ENCODE results near the gene TLX2. TPM values are rescaled to one million over a fixed set of nuclear protein-coding genes. Genes with fewer than 3 reads are reported as not detected.

TLX2 gene
- total and polyA plus RNA-seq, 4 donors: not detected

DNA sequence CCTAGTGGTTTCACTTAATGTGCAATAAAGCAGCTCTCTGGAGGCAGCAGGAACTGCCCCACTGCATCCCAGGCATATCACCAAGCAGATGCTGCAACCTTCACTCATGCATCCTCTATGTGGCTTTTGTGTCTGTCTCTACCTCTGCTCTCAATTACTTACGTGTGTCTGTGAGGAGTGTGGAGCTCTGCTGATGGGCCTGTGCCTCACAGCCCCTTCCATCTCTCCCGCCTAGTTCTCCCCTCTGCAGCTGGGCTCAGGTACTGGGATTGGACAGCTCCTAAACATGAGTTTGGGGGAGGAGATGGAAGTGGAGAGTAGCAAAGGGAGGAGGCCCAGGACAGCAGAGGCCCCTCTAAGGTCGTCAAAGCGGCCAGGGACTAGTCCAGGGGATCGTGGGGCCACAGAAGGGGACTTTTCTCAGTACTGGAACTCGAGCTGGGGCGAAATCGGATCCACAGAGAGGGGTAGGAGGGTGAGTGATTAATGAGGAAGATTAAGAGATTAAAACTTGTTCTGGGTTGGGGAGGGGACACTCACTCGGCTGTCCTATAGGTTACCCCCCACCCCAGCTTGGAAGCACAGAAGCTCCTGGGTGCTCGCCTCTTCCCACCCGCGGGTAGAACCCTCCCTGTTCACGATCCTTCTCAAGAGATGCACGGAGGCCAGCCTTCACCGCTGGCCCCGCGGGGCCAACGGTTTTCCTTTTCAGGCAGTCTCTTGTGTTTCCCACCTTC, 12.7 kb upstream of the TLX2 start:
- H3K4me1 ChIP-seq (ENCODE audit: control insufficient read depth in 1 of 2, insufficient read depth in 2 of 2, low read length in 2 of 2): no peaks in the 10 kb centered on the region
- no peak overlapping the region for H3K4me3 ChIP-seq (ENCODE audit: low read length in 2 of 2)
- no peaks in the 10 kb centered on the region for H3K9me3 ChIP-seq (ENCODE audit: control insufficient read depth, low read length)
- H3K27me3 ChIP-seq (ENCODE audit: control insufficient read depth in 1 of 2, insufficient read depth in 2 of 2, low read length in 1 of 2): no peaks in the 10 kb centered on the region
- DNase-seq: no peak
- intact Hi-C loops (cut with DNase I): no loop called here
- 87 to 88% methylated on average over 18 of the region's 18 CpGs for WGBS, 2 donors
- no peak for ATAC-seq (ENCODE audit: low FRiP score)
- no peak overlapping the region for H3K27ac ChIP-seq (ENCODE audit: low read depth in 1 of 2, low read length in 2 of 2)
- H3K36me3 ChIP-seq (ENCODE audit: control insufficient read depth in 1 of 2, insufficient read depth in 2 of 2, low read length in 1 of 2): peaks cover 0 to 1% of the 10 kb centered on the region in 2 donors

DNA sequence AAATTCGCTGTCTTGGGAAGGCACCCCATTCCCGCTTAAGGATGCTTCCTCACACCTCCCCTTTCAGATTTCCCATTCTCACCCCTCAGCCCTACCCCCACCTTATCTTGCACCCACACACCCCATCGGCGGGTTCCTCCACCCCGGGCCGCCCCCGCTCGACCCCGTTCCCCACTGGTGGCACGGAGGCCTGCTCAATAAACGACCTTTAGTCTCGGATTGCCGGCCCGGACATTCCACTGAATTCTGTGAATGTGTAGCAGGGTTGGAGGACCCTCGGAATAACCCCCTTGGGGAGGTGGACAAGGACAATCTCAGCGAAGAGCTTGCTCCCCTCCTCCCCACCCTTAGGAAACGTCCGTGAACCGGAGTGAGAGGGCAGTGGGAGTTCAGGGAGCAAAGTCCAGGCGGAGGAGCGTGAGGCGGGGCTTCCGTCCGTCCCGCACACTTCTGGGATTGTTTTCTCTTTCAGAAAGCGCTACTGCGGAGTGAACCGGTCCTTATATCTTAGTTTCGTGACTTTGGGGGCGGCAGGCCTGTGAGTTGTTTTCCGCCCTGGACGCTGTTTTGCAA, 12.0 kb upstream of the TLX2 start:
- ATAC-seq (ENCODE audit: low FRiP score): no peak
- H3K4me3 ChIP-seq (ENCODE audit: low read length in 2 of 2): no peak overlapping the region
- WGBS, 2 donors: 43 to 47% methylated on average over 32 of the region's 32 CpGs
- intact Hi-C loops (cut with DNase I): no loop called here
- DNase-seq: no peak
- H3K4me1 ChIP-seq (ENCODE audit: control insufficient read depth in 1 of 2, insufficient read depth in 2 of 2, low read length in 2 of 2): no peaks in the 10 kb centered on the region
- no peak overlapping the region for H3K27ac ChIP-seq (ENCODE audit: low read depth in 1 of 2, low read length in 2 of 2)
- H3K9me3 ChIP-seq (ENCODE audit: control insufficient read depth, low read length): no peaks in the 10 kb centered on the region
- peaks cover 0 to 1% of the 10 kb centered on the region in 2 donors for H3K36me3 ChIP-seq (ENCODE audit: control insufficient read depth in 1 of 2, insufficient read depth in 2 of 2, low read length in 1 of 2)
- H3K27me3 ChIP-seq (ENCODE audit: control insufficient read depth in 1 of 2, insufficient read depth in 2 of 2, low read length in 1 of 2): no peaks in the 10 kb centered on the region

DNA sequence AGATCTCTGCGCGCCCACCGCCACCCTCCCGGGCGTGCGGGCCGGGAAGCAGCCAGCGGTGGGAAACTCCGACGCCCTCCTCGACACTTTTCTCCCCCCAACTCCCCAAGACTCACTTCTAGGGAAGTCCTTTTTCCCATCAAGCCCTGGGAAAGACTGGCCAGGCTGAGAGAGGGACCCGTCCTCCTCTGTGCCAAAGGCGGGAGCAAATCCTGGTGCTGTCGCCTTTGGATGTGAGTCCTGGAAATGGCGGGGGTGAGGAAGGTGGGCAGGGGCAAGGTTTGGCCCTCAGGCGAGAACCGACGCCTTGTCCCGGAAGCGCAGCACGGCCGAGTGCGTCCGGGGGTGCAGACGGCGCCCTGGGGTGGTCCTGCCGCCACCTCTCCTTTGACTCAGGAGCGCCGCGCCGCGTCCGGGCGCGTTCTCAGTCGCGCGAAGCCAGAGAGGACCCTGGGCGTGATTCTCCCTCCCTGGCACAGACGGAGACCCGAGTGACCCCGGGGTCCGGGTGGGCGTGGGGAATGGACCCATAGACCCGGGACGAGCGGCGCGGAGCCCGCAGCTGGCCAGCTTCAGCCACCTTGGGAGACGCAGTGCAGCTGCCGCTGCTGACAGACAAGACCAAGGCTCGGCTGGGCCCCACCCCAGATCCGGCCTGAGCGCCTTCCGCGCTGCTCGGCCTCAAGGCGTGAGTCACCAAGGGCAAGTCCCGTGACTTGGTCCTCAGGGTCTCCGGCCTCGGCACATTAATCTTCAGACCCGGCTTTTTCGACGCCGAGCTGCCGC, 11.3 kb upstream of the TLX2 start:
- no peaks in the 10 kb centered on the region for H3K9me3 ChIP-seq (ENCODE audit: control insufficient read depth, low read length)
- H3K4me3 ChIP-seq (ENCODE audit: low read length in 2 of 2): peak overlapping the region in 1 of 2 donors; percentile 27
- no peaks in the 10 kb centered on the region for H3K4me1 ChIP-seq (ENCODE audit: control insufficient read depth in 1 of 2, insufficient read depth in 2 of 2, low read length in 2 of 2)
- no peak overlapping the region for H3K27ac ChIP-seq (ENCODE audit: low read depth in 1 of 2, low read length in 2 of 2)
- ATAC-seq (ENCODE audit: low FRiP score) (peak; percentile 67), DNase-seq (peak; percentile 91 to 93)
- intact Hi-C loops (cut with DNase I): no loop called here
- 5 to 6% methylated on average over 63 to 67 of the region's 67 CpGs for WGBS, 2 donors
- H3K27me3 ChIP-seq (ENCODE audit: control insufficient read depth in 1 of 2, insufficient read depth in 2 of 2, low read length in 1 of 2): no peaks in the 10 kb centered on the region
- peaks cover 0 to 1% of the 10 kb centered on the region in 2 donors for H3K36me3 ChIP-seq (ENCODE audit: control insufficient read depth in 1 of 2, insufficient read depth in 2 of 2, low read length in 1 of 2)

DNA sequence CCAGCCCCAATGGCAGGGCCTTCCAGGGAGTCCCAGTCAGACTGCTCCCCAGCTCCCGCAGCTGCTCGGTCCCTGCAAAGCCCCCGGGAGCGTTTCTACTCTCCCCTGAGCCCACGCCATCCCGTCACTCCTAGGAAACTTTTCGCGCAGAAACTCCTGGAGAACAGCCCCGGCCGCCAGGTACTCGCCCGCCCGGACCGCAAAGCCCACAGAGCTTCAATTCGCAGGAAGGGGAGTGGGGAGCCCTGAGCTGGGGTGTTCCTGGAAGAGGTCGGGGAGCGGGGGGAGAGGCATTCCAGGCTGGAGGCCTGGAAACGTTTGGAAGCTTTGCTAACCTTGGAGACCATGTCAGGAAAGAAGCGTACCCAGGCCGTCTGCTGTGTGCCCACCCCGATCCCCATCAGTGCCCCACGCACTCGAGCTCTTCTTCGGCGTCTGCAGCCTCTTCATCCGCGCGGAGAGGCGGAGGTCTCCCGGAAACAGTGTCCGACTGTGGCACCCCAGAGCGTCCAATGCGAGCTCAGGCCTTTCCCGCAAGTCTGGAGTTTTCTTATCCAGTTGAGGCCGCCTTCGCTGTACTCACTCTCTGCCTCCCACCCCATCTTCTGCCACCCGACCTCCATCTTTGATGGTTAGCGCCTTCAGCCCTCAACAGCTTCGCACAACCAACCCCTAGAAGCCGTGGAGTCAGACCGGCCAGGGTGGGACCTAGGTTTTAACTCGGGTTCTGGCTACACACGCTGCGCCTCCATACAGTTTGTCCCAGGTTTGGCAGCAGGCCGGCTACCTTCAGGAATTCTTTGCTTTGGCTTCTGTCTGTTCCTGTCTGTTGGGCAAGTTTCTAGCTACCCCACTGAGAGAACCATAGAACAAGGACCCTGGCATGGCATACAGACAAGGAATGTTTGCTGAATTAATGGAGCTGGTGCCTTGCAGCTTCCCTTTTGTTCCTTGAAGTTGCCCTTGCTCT, 10.5 kb upstream of the TLX2 start:
- Histone ChIP-seq H3K27ac (ENCODE audit: low read depth in 1 of 2, low read length in 2 of 2) (no peak overlapping the region), H3K36me3 (ENCODE audit: control insufficient read depth in 1 of 2, insufficient read depth in 2 of 2, low read length in 1 of 2) (peaks cover 0 to 1% of the 10 kb centered on the region in 2 donors), H3K27me3 (ENCODE audit: control insufficient read depth in 1 of 2, insufficient read depth in 2 of 2, low read length in 1 of 2) (no peaks in the 10 kb centered on the region), H3K9me3 (ENCODE audit: control insufficient read depth, low read length) (no peaks in the 10 kb centered on the region), H3K4me3 (ENCODE audit: low read length in 2 of 2) (no peak overlapping the region), H3K4me1 (ENCODE audit: control insufficient read depth in 1 of 2, insufficient read depth in 2 of 2, low read length in 2 of 2) (no peaks in the 10 kb centered on the region)
- ATAC-seq (ENCODE audit: low FRiP score) (no peak), DNase-seq (no peak)
- 72% methylated on average over 45 of the region's 45 CpGs for WGBS, 2 donors
- intact Hi-C loops (cut with DNase I): no loop called here

DNA sequence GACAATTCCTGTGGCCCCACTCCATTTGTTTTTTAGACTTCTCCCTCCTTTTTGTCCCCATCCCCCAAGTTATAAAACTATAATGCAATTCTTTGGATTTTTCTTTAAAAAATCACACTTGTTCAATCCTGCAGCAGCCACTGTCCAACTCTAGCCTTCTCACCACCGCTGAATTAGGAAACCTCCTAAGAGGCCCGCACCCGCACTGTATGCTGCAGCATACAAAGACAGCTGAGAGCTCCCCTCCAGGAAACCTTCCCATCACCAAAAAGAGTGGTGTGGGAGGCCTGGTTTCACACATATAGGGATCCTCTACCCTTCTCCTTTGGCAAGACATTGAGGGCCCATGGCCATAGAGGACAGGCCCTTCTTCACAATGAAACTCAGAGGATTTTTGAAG, 9.7 kb upstream of the TLX2 start:
- WGBS, 2 donors: 93 to 96% methylated on average over 3 of the region's 3 CpGs
- no peak for DNase-seq

DNA sequence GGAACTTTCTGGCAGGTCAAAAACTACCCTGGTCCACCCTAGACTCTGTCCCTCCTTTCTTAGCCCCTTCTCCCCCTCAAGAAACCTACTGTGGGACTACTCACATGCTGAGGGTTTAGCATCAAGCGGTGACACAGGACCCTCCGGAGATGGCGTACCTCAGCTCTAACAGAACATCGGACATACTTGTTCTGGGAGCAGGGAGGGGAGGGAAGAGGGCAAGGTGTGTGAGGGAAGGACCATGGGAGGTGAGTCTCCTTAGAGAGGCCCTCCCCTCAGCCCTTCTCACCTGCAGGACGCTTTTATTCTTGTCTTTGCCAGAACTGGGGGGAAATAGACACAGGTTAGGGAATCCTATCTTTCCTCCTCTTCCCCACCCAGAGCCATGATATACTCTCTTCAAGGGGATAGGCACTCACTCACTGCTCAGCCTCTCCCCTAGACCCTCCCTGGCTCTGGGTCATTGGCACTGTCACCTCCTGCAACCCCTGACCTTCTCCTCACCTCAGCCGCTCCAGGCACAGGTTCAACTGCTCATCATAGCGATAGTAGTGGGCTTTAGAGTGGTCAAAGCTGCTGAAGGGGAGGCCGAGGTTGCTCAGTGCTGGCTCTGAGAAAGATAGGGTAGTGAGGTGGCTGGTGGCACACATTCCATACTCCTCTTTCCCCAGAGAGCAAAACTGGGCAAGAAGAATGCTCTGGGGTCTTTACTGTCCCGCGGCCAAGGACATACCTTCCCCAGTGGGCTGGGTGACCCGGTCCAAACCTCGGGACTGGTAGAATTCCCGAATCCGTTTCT, 8.6 kb upstream of the TLX2 start:
- intact Hi-C loops (cut with DNase I): loop anchor here in 1 of 2 donors (2.0 kb wide), 1 partner anchor 23 kb away; the partner anchor contains the start of genes AUP1 and HTRA2
- WGBS, 2 donors: 96% methylated on average over 14 of the region's 14 CpGs
- no peaks in the 10 kb centered on the region for H3K4me1 ChIP-seq (ENCODE audit: control insufficient read depth in 1 of 2, insufficient read depth in 2 of 2, low read length in 2 of 2)
- no peak for DNase-seq
- no peak overlapping the region for H3K4me3 ChIP-seq (ENCODE audit: low read length in 2 of 2)
- H3K27me3 ChIP-seq (ENCODE audit: control insufficient read depth in 1 of 2, insufficient read depth in 2 of 2, low read length in 1 of 2): no peaks in the 10 kb centered on the region
- H3K27ac ChIP-seq (ENCODE audit: low read depth in 1 of 2, low read length in 2 of 2): no peak overlapping the region
- peaks cover 0 to 1% of the 10 kb centered on the region in 2 donors for H3K36me3 ChIP-seq (ENCODE audit: control insufficient read depth in 1 of 2, insufficient read depth in 2 of 2, low read length in 1 of 2)
- H3K9me3 ChIP-seq (ENCODE audit: control insufficient read depth, low read length): no peaks in the 10 kb centered on the region
- ATAC-seq (ENCODE audit: low FRiP score): no peak

More for the DNA sequence above, 9.7 kb upstream of the TLX2 start:
- Histone ChIP-seq H3K4me1 (ENCODE audit: control insufficient read depth in 1 of 2, insufficient read depth in 2 of 2, low read length in 2 of 2) (no peaks in the 10 kb centered on the region), H3K27ac (ENCODE audit: low read depth in 1 of 2, low read length in 2 of 2) (no peak overlapping the region), H3K36me3 (ENCODE audit: control insufficient read depth in 1 of 2, insufficient read depth in 2 of 2, low read length in 1 of 2) (peaks cover 0 to 1% of the 10 kb centered on the region in 2 donors), H3K9me3 (ENCODE audit: control insufficient read depth, low read length) (no peaks in the 10 kb centered on the region), H3K27me3 (ENCODE audit: control insufficient read depth in 1 of 2, insufficient read depth in 2 of 2, low read length in 1 of 2) (no peaks in the 10 kb centered on the region), H3K4me3 (ENCODE audit: low read length in 2 of 2) (no peak overlapping the region)
- ATAC-seq (ENCODE audit: low FRiP score): no peak
- intact Hi-C loops (cut with DNase I): no loop called here

DNA sequence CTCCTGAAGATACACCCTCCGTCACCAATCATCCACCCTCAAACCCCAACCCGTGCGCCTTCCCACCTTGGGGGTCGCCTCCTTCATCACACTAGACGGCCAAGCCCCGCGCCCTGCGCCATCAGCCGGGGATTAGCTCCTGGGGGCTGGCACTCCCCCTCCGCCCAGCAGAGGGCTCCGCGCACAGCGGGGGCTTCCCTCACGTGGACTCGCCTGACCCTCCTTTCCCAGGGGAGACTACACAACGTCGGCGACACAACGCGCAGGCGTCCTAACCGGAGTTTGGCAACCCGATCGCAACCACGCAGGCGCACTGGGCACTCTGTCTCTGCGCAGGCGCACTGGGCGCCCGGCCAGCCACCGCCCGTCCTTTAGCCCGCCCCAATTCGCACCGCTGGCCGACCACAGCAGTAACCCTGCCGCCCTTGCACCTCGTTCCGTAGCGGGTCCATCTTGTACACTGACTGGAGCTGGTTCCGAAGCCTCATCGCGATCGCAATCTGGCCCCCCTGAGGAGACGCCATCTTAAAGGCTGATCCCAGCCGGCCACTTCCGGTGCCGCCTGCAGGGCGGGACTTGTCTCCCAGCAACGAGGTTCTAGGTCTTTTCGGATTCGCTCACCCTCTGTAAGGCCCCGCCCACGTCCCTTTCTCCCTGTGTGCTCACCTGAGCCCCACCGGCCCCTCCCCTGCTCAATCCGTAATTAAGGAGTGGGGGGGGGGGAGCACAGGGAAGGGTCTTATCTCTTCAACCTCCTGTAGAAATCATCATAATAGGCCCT, 6.9 kb upstream of the TLX2 start, which contains the start of gene PCGF1:
TSS of gene PCGF1 (minus strand) at position 551 of the 781 bp plus-strand sequence. CDS start at position 524, 27 bp downstream.
- DNase-seq (peak; percentile 99 to 100), ATAC-seq (ENCODE audit: low FRiP score) (peak; percentile 96)
- intact Hi-C loops (cut with DNase I): loop anchor here in 1 of 2 donors (2.0 kb wide), 1 partner anchor 21 kb away; the partner anchor contains the start of genes AUP1 and HTRA2
- no peaks in the 10 kb centered on the region for H3K9me3 ChIP-seq (ENCODE audit: control insufficient read depth, low read length)
- H3K4me3 ChIP-seq (ENCODE audit: low read length in 2 of 2): peak within 1 kb of the TSS; percentile 16 to 51
- no peaks in the 10 kb centered on the region for H3K27me3 ChIP-seq (ENCODE audit: control insufficient read depth in 1 of 2, insufficient read depth in 2 of 2, low read length in 1 of 2)
- H3K36me3 ChIP-seq (ENCODE audit: control insufficient read depth in 1 of 2, insufficient read depth in 2 of 2, low read length in 1 of 2): peaks cover 0 to 1% of the 10 kb centered on the region in 2 donors
- WGBS, 2 donors: 1% methylated on average over 56 of the region's 56 CpGs
- no peaks in the 10 kb centered on the region for H3K4me1 ChIP-seq (ENCODE audit: control insufficient read depth in 1 of 2, insufficient read depth in 2 of 2, low read length in 2 of 2)
- H3K27ac ChIP-seq (ENCODE audit: low read depth in 1 of 2, low read length in 2 of 2): peak within 1 kb of the TSS in 1 of 2 donors; percentile 79
